Stimulated activated CD8-positive, alpha-beta memory T cell treated with anti-CD3 and anti-CD28 coated beads, Interleukin-15, amount 100 ng/mL, for 48 hours (primary cell): ENCODE data around the gene GCKR.

Experiments used
- DNase-seq, 2 donors: peaks; one replicate each; pipeline ENCODE4 v3.0.0-alpha.2; 2020; ENCODE audit warnings: low read depth in 2 of 2

GCKR gene, protein sequence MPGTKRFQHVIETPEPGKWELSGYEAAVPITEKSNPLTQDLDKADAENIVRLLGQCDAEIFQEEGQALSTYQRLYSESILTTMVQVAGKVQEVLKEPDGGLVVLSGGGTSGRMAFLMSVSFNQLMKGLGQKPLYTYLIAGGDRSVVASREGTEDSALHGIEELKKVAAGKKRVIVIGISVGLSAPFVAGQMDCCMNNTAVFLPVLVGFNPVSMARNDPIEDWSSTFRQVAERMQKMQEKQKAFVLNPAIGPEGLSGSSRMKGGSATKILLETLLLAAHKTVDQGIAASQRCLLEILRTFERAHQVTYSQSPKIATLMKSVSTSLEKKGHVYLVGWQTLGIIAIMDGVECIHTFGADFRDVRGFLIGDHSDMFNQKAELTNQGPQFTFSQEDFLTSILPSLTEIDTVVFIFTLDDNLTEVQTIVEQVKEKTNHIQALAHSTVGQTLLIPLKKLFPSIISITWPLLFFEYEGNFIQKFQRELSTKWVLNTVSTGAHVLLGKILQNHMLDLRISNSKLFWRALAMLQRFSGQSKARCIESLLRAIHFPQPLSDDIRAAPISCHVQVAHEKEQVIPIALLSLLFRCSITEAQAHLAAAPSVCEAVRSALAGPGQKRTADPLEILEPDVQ

DNA sequence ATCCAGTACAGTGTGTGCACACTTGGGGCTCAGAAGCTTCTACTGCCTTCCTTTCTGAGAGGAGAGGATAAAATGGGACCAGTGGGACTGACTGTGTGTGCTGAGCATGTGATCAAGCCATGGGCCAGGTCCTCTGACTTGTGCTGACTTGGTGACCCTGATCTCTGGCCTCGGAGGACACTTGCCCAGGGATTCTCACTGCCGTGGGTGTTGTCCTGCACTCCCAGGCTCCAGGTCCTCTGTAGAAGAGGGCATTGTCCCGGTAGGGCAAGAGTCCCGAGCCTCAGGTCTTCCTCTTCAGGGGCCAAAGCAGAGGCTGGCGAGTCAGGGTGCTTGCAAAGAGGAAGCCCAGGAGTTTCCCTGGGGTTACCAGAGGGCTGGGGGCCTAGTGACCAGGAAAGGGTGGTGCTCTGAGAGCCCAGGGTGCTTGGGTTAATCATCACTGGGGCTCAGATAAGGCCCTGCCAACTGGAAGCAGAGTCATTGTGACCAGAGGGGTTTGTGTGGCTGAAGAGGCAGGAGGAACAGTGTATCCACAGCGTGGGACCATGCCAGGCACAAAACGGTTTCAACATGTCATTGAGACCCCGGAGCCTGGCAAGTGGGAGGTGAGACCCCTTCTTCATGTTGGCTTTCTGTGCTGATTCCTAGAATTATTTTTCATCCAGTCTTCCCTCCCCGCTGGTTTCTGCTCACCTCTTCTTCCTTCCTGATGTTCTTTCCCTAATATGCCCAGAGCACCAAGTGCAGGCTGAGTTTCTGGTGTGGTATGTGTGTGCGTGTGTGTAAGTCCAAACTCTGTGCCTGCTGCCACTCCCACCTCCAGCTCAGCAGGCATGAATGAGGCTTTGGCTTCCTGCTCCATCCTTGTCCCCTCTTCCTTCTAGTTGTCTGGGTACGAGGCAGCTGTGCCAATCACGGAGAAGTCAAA, at the start of gene GCKR:
Gene GCKR, plus strand, starts transcription at position 483 of the 931 bp plus-strand sequence. Its CDS starts 66 bp downstream, at position 549.
- no peak for DNase-seq

DNA sequence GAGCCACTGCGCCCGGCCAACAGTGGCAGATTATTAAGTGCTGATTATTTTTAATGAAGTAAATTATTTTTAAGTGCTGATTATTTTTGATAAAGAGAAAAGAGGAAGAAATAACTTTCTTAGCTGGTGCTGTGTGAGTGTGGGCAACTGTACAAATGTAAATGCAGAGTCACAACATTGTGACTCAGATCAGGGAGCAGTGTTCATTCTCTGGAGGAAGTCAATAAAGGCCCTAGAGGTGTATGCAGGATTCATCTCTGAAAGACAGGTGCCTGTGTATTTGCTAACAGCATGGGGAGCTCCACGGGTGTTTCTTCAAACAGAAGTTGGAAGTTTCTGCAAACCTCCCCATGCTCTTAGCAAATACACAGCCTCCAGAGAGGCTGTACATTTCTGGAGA, 48.3 kb upstream of the GCKR start:
- DNase-seq, result no peak

DNA sequence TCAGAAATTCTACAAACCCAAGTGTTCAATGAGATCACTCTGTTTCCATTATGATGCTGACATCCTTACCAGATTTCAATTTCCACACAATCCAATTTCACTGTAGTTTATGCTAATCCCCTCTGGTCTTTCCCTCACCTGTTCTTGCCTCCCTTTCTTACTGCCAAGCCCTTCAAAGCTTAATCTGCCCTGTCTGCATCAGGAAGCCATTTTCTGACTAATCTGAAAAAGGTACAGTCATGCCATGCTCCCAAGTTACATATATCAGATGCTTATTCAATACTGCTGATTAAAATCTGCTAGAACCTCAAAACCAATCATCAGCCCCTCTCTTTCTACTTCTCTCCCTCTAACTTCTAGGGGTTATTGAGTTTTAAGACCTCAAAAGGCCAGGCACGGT, 45.5 kb upstream of the GCKR start:
- no peak for DNase-seq

DNA sequence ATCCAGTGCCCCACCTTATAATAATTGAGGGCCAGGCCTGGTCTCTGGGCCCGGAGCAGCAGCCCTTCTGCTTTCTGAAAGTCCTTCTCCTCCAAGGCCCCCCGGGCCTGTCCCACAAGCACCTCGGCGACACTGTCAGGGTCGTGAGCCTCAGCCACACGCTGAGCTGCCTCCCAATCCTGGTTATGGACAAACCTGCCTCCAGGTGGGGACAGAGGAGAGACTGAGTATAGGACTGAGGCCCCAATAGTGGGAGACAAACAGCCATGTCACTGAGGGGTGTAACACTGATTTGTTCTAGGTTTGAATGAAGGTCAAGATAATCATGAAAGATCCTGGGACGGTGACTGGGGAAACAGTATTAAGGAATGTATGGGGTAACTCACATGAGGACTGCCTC, 42.7 kb upstream of the GCKR start:
- DNase-seq, result no peak

DNA sequence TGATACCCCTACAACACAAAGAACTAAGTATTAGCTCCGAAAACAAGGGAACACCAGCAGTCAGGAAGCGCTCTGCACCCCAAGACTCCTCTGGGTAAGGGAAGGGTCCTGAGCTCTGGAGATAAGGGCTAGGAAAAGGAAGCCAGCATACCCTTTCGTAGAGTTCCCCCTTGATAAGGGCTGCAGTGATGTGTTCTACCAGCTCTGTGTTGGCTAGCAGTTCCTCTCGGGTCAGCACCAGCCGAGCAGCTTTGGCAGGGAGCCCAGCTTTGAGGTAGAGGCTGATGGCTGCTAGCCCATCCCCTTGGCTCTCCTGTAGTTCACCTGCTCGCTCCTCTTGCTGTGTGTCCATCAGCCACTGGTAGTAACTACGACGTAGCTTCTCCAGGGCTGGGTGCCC, 35.5 kb upstream of the GCKR start:
- no peak for DNase-seq

DNA sequence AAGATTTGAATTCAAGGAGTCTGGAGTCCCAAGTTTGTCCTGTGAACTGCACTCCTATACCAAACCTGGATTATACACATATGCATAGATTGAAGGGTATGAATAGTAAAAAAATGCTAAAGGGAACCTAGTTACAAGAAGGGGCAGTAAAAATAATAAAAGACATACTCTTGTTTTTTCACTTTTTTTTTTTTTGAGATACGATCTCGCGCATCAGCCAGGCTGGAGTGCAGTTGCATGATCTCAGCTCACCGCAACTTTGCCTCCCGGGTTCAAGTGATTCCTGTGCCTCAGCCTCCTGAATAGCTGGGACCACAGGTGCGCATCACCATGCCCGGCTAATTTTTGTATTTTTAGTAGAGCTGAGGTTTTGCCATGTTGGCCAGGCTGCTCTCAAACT, 32.2 kb upstream of the GCKR start:
- DNase-seq, result no peak

DNA sequence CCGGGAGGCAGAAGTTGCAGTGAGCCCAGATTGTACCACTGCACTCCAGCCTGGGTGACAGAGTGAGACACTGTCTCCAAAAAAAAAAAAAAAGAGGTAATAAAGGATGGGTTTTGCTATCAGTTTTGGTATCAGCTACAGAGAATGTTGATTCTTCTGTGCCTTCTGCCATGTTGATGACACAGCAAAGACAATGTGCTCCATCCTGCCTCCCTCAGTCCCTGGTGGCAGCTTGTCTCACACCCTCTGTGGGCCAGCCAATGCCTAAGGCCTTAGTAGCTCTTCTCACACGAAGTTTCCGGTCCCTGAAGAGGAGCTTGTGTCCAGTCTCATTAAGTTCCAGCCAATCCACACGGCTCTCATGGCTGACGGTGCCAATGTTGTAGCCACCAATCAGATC, 24.7 kb upstream of the GCKR start:
- no peak for DNase-seq

DNA sequence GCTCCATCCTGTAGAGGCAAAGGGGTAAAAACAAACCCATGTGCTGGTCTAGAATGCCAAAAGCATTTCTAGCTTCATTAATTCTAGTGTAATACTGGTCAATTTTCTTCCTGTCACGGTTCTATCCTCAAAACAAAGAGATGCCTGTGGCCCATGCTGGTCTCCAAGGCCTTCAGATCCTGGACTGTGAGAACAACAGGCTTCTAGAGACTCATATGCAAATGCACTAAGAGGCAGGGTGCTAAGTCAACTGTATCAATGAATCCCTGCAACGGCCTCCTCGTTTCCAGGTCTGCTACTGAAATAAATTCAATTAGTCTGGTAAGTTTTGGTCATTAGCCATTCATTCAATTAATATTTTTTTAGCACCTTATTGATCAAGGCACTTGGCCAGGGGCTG, 11.1 kb upstream of the GCKR start:
- DNase-seq, result no peak

DNA sequence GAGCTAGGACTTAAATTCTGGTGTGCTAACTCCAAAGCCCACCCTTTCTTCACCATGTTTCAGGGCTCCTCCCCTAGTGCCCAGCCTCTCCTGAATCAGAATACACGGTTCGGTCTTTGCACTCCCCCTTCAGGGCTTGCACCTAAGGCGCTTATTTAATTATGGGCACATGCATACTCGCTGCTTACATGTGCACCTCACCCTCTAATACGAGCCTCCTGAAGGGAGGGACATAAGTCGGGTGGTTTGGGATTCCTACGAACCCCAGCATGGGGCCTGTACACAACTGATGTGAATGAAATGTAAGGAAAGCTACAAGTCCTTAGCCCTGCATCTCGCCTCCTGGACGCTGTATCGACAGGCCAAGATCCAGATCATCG, 7.5 kb upstream of the GCKR start:
- no peak for DNase-seq

DNA sequence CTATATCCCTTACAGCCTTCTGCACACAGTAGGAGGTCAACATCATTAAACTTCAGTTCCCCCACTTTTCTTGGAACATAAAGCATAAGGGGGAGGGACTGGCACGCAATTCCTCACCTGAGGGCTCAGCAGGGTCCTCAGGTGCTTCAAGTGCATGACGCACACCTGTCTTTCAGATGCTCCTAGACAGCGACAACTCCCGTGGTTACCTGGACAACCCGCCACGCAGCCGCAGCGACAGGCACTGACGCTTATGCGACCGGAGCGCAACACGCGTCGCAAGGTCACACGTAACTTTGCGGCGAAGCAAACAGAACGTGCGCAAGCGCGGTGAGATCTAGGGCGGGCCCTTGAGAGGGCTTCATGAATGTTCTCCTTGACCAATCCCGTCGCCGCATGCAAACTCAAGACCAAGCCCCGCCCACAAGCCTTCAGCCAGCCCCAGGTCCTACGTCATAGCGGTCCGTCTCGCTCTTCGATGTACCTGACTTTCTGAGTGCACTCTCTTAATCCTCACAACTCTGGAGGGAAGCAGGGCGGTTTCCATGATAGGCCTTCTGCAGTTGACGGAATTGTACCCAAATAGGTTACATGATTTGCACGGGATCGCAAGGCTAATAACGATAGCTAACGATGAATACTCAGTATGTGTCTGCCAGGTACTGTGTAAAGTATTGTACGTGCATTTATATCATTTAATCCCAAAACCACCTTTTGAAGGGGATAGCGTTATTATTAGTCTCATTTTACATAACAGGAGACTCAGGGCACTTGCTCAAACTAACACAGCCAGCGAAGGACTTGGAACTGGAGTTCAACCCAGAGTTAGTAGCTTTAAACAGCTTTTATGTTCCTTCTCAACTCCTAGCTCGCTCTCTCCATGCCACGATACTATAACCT, 6.9 kb upstream of the GCKR start, which contains the start of gene IFT172:
Gene IFT172, minus strand, starts transcription at position 246 of the 900 bp plus-strand sequence. Its CDS starts 90 bp downstream, at position 156.
- peak; percentile 98 to 99 for DNase-seq

DNA sequence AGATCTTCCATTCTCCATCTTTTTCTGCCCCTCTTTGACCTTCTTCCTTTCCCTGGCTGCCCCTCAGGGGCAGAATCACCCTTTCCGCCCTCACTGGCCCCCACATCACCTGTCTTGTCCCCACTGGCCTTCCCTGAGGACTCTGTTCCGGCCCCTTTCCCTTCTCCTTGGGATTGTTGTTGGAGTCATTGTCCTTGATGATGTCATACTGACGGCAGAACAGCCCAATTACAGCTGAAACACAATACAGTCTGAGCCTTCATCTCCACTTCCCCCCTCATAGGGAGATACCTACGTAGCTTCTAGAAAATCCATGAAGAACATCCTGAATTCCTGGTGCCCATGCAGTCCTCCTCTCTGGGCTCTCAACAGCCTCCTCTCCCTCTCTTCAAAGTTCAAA, 4.1 kb upstream of the GCKR start:
- no peak for DNase-seq

DNA sequence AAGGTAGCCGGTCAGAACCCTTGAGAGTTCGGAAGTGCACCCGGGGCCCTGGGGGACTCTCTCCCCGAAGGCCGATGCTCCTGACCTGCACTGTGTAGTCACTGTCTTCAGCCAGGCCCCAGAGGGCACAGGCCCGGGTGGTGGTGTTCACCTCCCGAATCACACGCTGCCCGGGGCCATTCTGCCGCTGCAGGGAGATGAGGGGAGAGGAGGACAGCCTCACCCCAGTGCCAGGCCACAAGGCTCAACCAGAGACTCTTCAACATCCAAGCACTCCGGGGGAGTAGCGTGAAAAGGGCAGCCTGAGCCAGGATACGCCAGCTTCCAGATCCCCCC, 2.7 kb upstream of the GCKR start:
- DNase-seq, result no peak

DNA sequence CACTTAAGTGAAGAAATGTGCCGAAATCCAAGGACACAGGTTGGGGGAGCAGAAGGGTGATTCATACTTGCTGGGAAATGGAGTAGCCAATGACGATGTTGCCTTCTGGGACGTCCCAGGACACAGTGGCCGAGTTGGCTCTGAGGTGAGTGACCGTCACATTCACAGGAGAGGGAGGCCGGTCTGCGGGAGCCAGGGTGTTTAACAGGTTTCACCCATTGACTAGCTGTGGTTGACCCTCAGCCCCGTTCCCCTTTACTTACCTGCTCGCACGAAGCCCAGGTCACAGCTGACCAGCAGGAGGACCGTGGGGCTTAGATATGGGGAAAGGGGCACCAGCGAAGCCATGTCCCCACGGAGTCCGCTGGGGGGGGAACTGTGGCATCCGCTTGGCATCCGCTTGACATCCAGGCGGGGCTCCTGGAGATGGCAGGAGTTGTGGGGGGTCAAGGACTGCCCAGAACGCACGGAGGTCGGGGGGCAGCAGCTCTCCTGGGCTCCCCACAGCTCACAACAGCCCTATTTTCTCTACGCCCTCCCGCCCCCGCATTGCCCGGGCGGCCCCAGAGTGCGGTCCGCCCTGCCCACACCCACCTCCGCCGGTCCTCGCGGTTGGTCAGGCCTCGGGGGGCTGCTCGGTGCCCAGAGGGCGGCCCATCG, 2.2 kb upstream of the GCKR start:
- no peak for DNase-seq

DNA sequence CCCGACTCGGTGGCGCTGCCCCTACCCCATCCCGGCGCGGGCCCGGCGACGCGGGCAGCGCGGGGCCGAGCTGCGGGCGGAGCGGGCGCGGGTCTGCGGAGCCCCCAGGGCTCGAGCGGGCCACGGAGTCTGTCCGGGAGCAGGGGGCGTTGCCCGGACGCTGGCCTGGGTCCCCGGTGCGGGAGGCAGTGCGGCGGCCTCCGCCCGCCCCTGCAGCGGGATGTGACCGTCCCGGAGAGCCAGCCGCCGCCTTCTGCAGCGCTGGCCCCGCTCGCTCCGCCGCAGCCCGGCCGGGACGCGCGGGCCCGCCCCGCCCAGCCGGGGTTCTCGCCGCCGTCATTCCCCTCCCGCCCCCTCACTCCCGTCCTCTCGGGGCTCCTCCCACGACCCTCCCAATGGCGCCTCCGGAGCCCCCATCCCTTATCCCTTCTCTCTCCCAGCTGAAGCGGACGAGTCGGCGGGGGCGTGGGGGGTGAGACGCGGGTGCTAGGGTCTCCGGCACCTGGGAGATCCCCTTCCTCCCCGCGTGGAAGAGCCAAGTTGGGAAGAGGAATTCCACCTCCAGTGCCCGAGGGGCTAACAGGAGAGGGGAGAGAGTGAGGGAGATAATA, 1.6 kb upstream of the GCKR start, which contains the start of gene FNDC4:
Gene FNDC4, minus strand, starts transcription at position 257 of the 611 bp plus-strand sequence. CDS start 521 bp downstream, outside the sequence.
- DNase-seq, result no peak

DNA sequence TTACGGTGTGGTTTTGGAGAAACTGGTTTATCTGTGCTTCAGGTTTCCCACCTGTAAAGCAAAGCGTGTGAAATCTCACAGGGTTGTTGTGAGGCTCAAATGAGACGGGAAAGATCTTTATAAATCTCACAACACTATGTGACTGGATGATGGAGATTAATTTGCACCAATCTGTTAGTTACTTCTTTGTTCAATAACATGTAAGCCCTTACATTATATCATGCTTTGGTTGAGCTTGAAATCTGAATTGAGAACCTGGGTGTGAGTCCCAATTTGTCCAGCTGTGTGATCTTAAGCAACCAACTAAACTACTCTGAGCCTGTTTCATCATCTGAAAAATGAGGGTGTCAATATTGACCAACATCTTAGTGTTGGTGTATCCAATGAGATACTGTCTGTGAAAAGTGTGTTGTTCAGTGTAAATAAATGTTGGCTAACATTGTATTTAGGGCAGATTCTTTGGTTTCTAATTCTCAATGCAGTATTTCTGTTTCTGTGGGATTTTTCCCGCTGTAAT, 741 bp upstream of the GCKR start:
- no peak for DNase-seq

DNA sequence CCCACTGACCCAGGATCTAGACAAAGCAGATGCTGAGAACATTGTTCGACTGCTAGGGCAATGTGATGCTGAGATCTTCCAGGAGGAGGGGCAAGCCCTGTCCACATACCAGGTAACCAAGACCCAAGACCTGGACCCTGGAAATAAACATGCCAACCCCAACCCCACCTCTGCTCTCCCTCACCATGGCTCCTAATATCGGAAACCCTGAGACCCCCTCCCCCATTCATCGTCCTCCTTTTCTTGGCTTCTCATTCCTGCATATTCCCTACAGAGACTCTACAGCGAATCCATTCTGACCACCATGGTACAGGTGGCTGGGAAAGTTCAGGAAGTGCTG, 619 bp downstream of the GCKR start:
- DNase-seq, result no peak

DNA sequence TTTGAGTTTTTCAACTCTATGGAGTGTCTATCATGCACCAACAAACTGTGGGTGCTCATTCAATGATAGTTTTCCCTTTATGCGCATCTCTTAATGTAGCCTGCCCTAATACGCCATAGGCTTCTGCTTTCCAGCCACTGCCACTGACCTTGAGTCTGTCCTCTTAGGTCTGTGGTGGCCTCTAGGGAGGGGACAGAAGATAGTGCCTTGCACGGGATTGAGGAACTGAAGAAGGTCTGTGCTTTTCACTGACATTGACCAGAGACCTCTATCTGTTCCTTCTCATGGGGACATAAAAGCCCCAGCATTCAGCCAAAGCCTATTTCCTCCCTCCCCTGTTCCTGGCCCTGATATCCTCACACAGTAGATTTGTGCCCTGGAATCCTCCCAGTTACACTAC, 2.3 kb downstream of the GCKR start:
- no peak for DNase-seq

DNA sequence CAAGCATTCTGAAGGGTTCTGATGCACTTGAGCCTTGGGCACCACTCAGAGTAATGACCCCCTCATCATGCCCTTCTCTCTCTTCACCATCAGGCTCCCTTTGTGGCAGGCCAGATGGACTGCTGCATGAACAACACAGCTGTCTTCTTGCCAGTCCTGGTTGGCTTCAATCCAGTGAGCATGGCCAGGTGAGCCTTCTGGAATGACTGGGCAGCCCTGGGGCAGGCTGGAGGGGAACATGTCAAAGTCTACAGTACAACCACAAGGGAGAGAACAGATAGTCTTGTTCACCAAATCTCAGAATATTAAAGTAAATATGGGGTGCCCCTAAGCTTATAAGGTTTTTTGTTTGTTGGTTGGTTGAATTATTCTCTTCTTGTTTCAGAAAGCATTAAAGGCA, 4.4 kb downstream of the GCKR start:
- DNase-seq, result no peak

DNA sequence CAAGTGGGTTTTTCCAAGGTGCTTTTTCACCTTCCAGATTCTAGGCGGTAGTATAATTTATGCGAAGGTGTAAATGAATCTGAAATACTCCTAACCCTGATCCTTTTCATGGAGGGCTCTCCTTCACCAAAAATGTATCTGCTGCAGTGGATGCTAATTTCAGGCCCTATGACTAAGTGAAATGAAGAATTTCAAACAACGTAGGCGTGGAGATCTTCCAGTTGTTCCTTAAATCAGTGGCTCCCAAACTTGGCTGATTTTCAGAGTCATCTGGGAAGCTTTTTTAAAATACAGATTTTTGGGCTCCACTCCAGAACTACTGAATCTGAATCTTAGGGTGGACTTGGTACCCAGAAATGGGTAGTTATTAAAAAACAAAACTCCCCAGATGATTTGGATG, 5.5 kb downstream of the GCKR start:
- DNase-seq, result no peak

DNA sequence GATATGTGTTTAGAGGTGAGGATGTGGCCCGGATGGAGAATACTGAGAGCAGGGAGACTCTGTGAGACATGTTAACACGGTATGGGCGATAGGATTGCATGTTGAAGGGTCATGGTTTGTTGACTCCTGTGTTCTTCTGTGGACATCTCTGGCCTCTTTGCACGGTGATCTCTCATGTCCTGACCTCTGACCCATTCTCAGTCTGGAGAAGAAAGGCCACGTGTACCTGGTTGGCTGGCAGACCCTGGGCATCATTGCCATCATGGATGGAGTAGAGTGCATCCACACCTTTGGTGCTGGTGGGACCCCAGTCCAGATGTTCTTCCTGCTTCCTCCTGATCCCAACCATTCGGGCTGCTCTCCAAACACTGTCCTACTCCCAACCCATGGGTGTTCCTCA, 9.9 kb downstream of the GCKR start:
- no peak for DNase-seq
